ENCODE data around the gene MSL2.

DNA sequence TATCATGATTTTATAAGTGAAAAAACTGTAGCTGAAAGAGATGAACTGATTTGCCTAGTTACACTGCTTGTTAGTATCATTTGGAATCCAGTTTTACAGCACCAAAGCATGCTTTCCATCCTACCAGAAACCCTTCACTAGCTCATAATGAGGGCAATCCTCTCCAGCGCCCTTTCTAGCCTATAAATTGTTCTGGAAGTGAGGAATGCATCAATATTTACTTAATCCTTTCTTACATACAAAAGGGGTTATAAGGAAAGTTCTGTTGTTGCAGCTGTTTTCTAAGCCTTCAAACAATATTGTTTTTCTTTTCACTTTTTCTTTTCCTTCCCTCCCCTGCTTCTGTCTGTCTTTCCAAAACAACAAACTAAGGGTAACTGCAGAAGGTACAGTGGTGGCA is 43.0 kb upstream of the MSL2 start:
- TF ChIP-seq SUZ12 (IDR thresholded peaks at IDR 0.05; ENCODE audit: extremely low read depth, insufficient read depth, insufficient read length) (no peak), ZNF274 (IDR thresholded peaks at IDR 0.05; ENCODE audit: low read depth, low read length) (no peak), YY1 (IDR thresholded peaks at IDR 0.05; ENCODE audit: insufficient read depth, insufficient read length) (no peak)
